Kidney glomerular epithelial cell (primary cell): ENCODE measurements around the gene SNRPD3.

Experiments used
- DNase-seq: peaks from one replicate; lab custom pipeline; 2025; lab: John Stamatoyannopoulos, UW

The SNRPD3 gene

DNA sequence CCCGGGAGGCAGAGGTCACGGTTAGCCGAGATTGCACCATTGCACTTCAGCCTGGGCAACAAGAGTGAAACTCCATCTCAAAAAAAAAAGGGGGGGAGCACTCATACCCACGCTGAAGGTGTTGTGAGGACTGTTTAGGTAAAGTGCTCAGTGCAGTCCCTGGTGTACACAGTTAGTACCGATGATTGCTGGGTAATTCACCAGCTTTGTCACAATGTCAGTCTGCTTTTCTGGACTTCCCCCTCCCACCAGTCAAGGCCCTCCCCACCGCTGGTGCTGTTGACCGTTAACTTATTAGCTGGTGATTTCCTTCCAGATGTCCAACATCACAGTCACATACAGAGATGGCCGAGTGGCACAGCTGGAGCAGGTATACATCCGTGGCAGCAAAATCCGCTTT, 11.9 kb downstream of the SNRPD3 start:
- DNase-seq: no peak

DNA sequence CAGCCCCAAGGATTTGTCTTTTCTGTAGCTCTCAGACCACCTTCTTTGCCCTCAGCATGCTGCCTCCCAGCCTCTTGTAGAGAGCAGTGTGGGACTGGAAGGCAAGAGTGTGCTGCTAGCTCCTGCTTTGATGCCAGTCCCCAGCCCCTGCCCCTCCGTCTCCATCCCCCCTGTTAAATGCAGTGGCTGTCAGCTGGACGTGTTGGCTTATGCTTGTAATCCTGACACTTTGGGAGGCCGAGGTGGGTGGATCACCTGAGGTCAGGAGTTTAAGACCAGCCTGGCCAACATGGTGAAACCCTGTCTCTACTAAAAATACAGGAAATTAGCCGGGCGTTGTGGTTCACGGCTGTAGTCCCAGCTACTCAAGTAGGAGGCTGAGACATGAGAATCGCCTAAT, 15.5 kb downstream of the SNRPD3 start:
- no peak for DNase-seq

DNA sequence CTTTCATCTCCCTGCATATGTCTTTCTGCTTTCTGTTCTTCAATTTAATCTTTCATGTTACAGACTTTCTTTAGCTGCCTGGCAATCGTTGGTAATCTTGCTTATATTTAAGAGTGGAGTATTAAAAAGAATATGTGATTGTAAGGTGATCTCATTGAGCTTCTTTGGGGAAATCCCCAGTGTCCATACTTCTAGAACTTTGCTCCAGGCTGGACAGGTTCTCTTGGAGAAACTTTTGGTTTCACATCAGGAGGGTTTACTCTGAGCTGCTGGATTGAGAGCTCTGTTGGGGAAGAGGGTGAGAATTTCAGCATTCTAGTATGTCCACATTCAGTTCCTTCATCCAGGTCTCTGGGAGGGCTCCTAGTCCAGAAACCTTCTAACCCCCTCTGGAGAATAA, 21.0 kb downstream of the SNRPD3 start:
- no peak for DNase-seq

DNA sequence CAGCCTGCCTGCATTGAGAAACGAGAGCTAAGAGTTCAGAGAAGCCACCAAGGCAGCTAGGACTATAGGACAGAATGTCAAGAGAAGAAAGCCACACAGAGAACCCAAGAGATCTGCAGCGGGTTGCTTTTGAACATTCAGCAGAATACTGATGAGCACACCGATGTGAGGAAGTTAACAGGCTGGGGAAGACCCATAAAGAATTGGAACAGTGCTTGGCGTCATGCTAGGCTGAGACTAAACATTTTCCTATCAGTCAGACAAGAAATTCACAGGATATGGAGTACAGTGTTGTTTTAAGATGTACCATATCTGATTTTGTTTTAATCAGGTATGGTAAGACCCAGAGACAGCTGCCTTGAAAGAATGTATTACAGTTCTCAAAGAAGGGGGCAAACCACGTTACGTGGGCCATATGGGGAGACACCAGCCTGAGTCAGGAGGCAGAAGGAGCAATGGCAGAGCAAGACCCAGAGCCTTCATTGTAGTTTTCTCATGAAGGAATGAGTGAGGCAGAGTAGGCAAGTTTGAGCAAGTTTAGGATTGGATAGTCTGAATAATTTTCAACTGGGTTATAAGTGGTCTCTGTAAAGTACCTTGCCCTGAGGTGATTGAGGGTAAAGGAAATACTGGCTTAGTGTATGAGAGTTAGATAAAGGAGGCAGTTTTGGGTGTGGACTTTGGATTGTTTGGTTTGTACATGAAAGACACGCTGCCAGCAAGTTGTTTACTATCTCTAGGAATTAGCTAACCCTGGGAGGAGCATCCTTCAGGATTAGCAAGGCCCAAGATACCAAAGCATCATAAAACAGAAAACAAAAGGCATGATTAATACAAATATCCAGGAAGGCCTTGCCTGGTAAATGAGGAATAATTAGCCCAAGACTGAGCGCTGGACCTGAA, 22.8 kb downstream of the SNRPD3 start:
- DNase-seq: no peak

DNA sequence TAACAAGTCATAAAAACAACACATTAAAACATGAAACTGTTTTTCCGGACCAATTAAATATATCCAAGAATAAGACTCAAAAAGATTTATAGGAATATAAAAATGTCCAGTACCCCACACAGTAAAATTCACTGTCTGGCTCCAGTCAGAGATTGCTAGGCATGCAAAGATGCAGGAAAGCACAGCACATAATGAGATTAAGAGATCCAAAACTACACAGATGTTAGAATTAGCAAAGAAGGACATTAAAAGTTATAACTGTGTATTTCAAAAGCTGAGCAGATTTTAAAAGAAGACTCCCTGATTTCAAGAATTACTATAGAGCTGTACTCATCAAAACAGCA, 23.4 kb downstream of the SNRPD3 start:
- no peak for DNase-seq

DNA sequence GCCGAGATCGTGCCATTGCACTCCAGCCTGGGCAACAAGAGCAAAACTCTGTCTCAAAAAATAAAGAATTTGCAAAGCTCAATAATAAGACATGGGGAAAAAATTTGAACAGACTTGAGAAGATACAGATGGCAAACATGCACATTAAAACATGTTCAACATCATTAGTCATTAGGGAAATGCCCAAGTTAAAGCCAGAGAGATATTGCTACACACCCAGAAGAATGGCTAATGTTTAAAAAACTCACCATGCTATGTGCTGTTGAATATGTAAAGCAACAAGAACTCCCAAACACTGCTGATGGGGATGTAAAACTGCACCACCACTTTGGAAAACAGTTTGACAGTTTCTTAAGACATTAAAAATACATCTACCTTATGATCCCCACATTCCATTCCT, 24.5 kb downstream of the SNRPD3 start:
- DNase-seq: no peak

DNA sequence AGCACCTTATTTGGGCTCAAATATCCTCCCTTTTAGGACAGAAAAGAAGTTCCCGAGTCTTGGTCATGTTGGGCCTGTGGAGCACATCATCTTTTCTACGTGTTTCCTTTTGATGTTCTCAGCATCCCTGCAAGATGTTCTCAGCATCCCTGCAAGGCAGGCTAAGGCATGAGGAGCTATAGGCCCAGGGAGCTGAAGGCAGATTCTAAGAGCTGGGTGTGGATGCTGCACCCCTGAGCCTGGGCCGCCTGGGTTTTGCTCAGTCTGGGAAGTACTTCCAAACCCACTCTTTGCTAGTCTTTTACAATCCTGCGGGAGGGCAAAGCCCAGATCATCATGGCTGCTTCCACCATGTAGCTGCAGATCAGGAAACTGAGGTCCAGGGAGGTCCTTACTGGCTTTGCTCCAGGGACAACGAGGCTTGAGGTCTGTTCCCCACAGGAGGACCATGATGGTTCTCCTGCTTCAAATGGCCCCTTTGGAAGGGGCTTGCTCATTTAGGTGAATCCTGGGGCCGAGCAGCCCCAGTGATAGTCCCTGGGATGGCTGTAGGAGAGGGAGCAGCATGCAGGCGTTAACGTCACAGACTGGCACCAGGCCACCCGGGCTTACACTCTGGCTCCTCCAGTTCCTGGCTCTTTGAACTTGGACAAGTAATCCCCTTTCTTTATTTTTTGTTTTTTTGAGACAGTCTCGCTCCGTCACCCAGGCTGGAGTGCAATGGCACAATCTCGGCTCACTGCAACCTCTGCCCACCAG, 26.4 kb downstream of the SNRPD3 start:
- no peak for DNase-seq

DNA sequence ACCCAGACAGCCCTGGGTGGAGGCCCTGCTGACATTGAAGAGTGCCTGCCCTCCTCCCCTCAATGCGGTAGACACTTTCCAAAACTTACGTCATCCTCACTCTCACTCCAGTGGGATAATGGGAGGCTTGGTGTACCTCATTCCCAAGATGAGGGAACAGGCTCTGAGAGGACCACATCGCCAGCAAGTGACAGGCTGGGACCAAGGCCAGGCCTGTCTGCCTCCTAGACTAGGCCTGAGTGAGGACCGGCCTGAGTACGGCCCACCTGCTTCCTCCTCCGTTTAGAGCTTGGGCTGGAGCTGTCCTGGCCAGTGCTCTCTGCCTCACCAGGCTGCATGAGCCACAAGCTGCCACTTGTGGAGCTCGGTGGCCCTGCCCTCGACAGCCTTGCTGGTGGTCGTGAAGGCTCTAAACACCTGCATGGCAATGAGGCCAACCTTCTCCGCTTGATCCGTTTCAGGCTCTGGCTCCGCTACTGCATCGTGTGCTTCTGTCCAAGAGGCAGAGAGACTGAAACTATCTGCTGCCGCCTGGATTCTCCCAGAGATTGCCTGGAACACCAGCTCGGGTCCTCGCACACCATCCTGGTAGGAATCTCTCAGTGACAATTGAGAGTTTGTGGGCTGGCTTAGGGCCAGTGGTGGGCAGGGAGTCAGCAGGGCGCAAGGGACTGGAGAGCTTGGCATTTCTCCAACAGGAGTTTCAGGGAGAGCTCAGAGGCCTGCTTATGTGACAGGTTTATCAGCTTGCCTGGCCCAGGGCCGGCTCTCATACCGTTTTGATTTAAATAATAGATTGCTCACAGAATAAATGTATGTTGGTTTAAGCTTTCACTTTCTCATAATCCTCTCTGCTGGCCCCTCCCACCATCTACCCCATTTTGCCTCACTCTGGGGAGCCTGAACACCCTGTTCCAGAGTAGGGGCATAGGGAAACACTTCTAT, 27.7 kb downstream of the SNRPD3 start:
- no peak for DNase-seq

DNA sequence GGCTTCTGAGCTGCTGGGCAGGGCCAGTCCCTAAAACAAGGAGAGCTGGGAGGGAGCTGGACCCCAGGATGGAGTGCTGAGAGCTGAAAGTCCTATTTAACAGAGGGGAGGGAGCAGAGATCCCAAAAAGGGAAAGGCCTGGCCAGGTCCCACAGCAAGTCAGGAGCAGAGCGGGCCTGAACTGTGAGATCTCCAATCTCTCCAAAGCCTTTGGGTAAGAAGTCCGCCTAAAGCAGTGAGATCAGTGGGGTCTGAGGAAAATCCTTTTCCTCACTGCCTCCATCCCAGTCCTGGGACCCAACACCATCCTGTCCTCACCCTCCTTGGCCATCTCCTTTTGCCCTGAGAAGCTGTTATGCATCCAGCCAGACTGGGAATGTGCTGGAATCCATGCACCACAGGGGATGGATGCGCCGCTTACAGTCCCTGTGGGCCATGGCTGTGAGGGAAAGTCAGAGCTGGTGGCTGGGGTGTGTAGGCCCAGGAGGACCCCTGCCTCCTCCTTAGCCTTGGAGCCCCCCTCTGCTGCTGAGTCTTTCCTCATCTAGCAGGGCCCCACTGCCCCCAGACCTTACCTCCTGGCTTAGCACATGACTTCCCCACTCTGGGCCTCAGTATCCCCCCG, 28.5 kb downstream of the SNRPD3 start:
- DNase-seq: no peak

DNA sequence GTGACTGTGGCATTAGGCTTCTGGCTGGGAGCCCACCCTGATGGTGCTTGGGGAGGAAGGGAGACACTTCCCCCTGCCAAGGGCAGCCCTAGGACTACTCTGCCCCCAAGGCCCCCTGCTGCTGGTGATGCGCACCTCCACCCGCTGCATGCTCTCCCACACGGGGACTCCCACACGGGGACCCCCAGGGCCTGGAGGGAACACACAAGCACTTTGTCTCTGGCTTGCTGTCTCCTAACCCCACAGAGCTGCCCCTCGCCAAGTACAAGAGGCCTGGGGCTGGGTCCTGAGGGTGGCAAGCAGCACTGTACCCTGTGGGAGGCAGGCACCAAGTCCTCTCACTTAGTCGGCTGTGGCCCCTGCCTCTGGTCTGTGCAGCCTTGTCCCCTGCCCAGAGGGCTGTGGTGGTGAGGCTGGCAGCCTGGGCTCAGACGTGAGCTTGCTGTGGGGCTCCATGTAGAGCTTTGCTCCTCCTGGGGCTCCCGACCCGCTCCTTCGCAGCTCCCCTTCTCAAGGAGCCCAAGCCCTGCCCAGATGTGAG, 29.1 kb downstream of the SNRPD3 start:
- no peak for DNase-seq

DNA sequence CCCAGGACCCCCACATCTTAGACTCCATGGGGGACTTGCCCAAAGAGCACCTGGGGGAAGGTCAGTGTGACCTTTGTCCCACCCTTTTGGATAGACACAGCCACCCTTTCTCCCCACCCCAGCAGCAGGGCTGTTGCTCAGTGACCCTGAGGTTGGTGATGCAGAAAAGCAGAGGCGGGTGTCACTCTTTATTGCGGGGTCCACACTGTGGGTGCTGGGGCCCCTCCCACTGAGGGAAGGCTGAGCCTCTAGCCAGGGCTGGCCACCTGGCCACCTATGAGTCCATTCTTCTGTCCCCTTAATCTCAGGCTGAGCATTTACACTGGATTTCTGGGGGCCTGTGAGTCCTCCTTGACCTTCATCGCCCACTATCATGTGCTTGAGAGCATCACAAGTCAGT, 29.7 kb downstream of the SNRPD3 start:
- DNase-seq: no peak

DNA sequence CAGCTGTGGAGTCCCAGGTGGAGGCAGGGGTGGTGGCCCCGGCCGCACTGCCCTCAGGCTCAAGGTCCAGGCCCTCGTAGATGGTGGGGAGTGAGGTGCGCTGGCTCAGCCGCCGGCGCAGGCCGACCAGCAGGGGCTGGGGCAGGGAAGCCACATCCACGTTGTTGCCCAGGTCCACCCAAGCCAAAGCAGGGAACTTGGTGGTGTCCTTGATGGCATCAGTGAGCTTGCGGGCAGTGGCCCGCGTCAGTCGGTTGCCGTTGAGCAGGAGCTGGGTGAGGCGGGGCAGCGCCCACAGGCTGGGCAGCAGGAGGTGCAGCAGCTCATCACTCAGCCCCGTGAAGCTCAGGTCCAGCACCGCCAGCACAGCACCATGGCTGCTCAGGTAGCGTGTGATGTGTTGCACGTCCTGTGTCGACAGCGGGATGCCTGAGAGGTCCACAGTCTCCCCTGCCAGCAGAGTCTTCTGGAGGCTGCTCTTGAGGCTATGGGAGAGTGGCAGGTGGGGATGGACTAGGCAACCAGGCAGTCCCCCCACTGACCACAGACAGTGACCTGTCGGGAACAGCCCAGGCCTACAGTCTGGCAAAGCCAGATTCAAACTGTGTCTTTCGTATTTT, 30.2 kb downstream of the SNRPD3 start:
- DNase-seq: no peak

DNA sequence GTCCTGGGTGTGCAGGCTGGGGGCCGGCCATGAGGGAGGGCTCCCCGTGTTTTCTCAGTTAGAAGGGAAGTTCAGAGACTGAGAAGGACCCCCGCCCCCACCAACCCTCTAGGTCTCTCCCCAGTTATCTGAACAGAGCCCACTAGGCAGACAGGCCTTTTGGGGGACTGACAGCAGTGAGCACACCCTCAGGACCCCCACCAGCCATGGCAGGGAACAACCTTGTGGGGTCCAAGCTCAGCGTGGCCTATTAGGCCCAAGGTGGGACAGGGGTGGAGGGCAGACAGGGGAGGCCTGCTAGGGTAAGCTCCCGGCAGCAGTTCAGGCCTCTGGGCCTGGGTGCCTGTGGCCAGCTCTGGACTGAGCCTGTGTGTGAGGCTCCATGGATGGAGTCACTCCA, 31.5 kb downstream of the SNRPD3 start:
- DNase-seq: no peak

DNA sequence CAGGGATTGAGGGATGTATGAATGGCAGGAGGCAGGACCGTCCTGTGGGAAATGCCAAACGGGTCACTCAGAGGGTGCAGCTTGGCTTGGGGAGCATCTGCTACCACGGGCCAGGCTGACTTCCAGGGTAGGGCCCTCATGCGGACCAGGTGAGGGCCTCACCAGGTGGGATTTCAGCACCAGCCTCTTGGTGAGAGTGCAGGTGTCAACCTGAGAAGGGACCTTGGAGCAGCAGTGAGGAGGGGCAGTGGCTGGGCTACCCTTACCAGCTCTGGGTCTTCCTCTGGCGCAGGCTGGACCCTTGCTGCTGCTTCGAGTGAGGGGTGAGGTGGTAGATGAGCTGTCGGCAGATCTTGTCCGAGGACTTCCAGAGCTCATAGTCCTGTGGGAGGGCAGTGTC, 32.1 kb downstream of the SNRPD3 start:
- no peak for DNase-seq

DNA sequence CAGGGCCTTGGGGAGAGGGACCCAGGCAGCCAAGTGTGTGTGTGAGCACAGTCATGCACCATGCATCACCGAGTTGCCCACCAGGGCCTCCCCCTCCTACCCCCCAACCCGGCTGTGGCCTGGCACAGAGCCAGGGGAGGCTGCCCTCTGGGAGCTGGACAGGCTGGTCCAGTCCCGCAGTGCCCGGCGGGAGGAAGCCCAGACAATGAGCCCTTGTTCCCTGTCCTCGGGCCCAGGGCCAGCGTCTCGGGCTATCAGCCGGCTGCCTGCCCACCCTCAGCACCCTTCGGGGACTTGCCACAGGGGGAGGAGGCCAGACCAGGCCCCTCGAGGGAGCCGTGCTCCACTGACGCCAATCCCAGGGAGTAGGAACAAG, 32.6 kb downstream of the SNRPD3 start:
- DNase-seq: no peak

DNA sequence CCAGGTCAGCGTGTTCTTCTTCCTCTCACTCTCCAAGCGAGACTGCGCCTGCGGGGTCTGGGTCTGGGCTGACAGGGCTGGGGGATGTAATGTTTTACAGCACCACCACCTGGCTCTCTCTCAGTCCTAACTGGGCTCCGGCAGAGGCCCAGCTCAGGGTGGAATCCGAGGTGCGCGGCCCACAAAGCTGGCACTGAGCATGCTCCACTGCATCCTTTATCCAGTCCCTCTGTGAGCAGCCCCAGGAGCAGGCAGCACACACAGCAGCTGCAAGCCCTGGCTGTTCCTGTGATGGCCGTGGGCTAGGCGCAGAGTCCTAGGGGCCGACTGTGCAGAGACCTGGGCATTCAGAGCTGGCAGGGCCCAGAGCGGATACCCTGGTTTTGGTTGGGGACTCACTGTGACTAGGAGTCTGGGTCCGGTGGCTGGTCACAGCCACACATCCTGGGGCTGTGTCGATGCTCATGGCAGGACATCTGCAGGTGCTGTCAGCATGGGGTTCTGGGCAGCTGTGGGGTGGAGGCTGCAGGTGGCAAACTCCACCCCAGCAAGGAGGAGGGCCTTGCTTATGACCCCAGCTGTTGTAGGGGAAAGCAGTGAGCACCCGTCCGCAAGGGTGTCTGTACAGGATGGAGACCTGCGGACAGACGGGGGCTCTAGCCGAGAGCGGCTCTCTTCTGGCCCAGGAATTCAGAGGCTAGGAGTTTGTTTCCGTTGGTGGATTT, 33.1 kb downstream of the SNRPD3 start:
- no peak for DNase-seq

DNA sequence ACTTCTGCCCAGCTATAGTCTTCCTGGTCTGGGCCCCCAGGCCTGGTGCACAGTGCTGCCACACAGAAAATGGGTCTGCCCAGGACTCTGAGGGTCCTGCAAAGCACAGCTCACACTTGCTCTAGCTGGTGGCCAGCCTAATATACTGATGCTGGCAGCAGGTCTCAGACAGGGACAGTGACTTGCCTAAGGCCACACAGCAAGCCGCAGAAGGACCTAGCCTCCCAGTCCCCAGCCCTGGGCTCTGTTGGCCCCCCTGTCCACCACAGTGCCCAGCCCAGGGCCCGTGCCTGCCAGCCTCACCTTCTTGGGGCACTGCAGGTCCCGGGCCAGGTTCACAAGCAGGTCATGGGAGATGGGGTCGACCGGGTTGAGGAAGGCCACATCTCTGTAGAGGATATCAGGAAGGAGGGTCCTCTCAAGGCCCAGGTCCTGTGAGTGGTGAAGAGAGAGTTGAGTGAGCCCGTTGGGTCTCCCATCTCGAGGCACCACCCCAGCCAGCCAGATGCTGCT, 33.8 kb downstream of the SNRPD3 start:
- no peak for DNase-seq

DNA sequence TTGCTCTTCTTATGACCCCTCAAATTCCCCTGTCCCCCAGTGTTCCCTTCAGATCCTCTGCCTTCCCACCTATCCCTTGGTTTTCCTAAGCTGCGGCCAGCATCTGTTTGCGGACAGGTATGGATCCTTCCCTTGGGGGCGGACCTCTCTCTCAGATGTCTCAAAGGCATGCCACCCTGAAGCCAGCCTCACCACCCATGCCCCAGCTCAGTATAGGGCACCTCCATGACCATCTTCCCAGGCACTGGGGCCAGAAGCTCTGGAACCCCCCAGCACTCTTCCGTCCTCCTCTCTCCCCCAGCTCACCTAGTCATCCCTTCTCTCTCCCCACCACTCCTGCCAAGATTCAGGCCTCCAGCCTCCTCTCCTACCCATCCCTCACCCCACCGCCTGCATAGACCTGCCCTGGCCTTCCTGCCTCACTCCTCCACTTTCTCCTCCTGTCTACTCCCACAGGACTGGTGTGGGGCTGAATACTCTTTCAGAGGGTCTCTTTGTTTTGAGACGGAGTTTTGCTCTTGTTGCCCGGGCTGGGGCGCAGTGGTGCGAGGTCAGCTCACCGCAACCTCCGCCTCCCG, 34.9 kb downstream of the SNRPD3 start:
- no peak for DNase-seq

DNA sequence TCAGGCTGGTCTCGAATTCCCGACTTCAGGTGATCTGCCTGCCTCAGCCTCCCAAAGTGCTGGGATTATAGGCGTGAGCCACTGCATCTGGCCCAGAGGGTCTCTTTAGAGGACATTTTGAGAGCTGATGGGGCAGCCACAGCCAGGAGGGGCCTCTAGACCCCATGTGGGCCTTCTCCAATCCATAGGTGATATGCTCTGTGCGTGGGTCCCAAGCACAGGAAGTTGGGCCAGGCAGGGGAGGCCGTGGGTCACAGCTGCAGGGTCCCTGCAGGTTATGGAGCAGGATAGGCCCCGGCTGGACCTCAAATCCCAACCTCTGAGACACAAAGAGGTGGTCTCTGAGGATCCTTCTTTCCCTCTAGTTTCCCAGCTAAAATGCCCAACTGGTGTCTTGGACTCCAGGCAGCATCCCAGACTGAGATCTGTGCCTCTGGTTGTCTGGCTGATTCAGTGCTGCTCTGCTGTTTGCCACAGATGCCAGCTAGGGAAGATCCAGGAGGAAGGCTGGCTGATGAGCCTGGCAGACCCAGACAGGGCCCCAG, 35.6 kb downstream of the SNRPD3 start:
- DNase-seq: no peak
